Activated B cell treated with CpG ODN at 0.5 μM for 24 hours (primary cell): Measurements from ENCODE around the gene RADIL. TPM values are rescaled to one million over a fixed set of nuclear protein-coding genes. Genes with fewer than 3 reads are reported as not detected.

ENCODE experiments used
- ATAC-seq: fragments of 200-7000 bp; cut with Tn5 transposase; one replicate; pipeline ENCODE4 v1.10.0; 2021; ENCODE audit warnings: low read depth, mild to moderate bottlenecking, moderate library complexity
- CTCF ChIA-PET: fragments of 350-600 bp; sonication (Branson Sonifier 250); formaldehyde crosslinking; loops from one replicate; lab custom pipeline; 2021; ENCODE audit warnings: antibody characterized with exemption; lab: Charles Lee
- POLR2A ChIA-PET: fragments of 350-600 bp; sonication (Branson Sonifier 250); formaldehyde crosslinking; loops from one replicate; lab custom pipeline; 2021; ENCODE audit warnings: antibody characterized with exemption; lab: Charles Lee
- DNase-seq: peaks from one replicate; pipeline ENCODE4 v3.0.0; 2022
- H3K27ac Mint-ChIP-seq: one replicate; pipeline ENCODE4 v1.8.0; 2020; ENCODE audit warnings: mixed read lengths
- H3K27me3 Mint-ChIP-seq: one replicate; pipeline ENCODE4 v1.8.0; 2021; ENCODE audit warnings: mixed read lengths
- H3K36me3 Mint-ChIP-seq: one replicate; pipeline ENCODE4 v1.8.0; 2021; ENCODE audit warnings: low read depth, mixed read lengths
- H3K4me1 Mint-ChIP-seq: one replicate; pipeline ENCODE4 v1.8.0; 2021; ENCODE audit warnings: mixed read lengths
- H3K4me3 Mint-ChIP-seq: one replicate; pipeline ENCODE4 v1.8.0; 2020; ENCODE audit warnings: mild to moderate bottlenecking, mixed read lengths
- H3K9me3 Mint-ChIP-seq: one replicate; pipeline ENCODE4 v1.8.0; 2020; ENCODE audit warnings: mixed read lengths
- intact Hi-C: fragments of 100-400 bp; cut with micrococcal nuclease; formaldehyde crosslinking; loops from one replicate; pipeline ENCODE4 v1.15.1; 2024
- total RNA-seq: library from RNA; stranded (reverse); gene quantifications from 2 replicates; pipeline ENCODE4 v1.2.3, GENCODE V29; 2022
- TF ChIP-seq, protein P1 (sequence below): fragments of 200-600 bp; IDR thresholded peaks from one replicate; pipeline ENCODE4 v1.8.0; 2022; ENCODE audit warnings: antibody characterized with exemption, mild to moderate bottlenecking

The RADIL gene
- total RNA-seq, 1 donor from 2014 or later, result not detected

DNA sequence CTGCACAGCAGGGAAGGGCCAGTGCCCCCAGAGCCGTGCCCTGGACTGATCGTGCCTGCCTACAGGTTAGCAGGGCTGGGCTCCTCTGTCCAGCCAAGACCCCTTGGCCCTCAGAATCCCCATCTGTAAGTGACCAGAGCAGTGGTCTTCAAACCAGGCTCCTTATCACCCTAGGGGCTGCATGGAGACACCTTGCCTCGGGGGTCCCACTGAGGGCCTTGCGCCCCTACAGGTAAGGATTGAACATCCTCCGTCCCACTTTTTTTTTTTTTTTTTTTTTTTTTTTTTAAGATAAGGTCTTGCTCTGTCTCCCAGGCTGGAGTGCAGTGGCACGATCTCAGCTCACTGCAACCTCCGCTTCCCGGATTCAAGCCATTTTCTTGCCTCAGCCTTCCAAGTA lies 32.6 kb upstream of the RADIL start:
- no peak overlapping the region for H3K4me3 Mint-ChIP-seq
- no peaks in the 10 kb centered on the region for H3K4me1 Mint-ChIP-seq
- intact Hi-C loops, result no loop called here
- DNase-seq (no peak), ATAC-seq (no peak)
- POLR2A ChIA-PET, result interaction anchor here (0.6 kb wide), 2 partner anchors 58 to 75 kb away, joined by 4 to 15 read pairs; no protein-coding TSS in a partner anchor
- CTCF ChIA-PET, result no interaction called here
- no peaks in the 10 kb centered on the region for H3K9me3 Mint-ChIP-seq
- no peaks in the 10 kb centered on the region for H3K36me3 Mint-ChIP-seq
- no peak overlapping the region for H3K27ac Mint-ChIP-seq
- no peaks in the 10 kb centered on the region for H3K27me3 Mint-ChIP-seq
- TF ChIP-seq, protein P1, sequence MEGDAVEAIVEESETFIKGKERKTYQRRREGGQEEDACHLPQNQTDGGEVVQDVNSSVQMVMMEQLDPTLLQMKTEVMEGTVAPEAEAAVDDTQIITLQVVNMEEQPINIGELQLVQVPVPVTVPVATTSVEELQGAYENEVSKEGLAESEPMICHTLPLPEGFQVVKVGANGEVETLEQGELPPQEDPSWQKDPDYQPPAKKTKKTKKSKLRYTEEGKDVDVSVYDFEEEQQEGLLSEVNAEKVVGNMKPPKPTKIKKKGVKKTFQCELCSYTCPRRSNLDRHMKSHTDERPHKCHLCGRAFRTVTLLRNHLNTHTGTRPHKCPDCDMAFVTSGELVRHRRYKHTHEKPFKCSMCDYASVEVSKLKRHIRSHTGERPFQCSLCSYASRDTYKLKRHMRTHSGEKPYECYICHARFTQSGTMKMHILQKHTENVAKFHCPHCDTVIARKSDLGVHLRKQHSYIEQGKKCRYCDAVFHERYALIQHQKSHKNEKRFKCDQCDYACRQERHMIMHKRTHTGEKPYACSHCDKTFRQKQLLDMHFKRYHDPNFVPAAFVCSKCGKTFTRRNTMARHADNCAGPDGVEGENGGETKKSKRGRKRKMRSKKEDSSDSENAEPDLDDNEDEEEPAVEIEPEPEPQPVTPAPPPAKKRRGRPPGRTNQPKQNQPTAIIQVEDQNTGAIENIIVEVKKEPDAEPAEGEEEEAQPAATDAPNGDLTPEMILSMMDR, result no peak

DNA sequence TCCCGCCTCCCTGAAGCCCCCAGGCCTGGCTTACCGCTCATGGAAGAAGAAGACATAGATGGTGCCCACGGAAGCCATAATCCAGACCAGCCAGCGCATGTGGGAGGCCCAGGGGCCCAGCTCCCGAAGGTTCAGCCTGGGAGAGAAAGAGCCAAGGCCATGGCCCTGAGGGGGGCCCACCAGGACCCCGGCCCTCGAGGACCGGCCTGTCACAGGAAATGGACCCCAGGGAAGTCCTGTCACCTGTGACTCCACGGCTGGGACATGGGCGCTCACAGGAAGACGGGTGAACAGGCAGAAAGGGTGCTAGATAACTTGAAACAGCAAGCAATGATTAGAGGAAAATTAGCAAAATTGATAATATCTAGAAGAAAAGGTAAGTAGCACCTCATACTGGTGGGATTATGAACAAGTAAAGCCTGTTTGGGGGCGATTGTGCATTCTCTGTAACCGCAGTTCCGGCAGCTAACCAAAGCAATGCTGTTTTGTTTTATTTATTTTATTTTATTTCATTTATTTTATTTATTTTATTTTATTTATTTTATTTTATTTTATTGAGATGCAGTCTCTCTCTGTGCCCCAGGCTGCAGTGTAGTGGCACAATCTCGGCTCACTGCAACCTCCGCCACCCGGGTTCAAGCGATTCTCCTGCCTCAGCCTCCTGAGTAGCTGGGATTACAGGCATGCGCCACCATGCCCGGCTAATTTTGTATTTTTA lies 27.8 kb upstream of the RADIL start:
- ATAC-seq, result no peak
- no peak for DNase-seq
- Mint-ChIP-seq H3K9me3 (no peaks in the 10 kb centered on the region), H3K27me3 (no peaks in the 10 kb centered on the region), H3K36me3 (no peaks in the 10 kb centered on the region), H3K4me1 (no peaks in the 10 kb centered on the region), H3K27ac (no peak overlapping the region), H3K4me3 (no peak overlapping the region)
- TF ChIP-seq, protein P1, result no peak
- ChIA-PET POLR2A (no interaction called here), CTCF (no interaction called here)
- intact Hi-C loops, result no loop called here

DNA sequence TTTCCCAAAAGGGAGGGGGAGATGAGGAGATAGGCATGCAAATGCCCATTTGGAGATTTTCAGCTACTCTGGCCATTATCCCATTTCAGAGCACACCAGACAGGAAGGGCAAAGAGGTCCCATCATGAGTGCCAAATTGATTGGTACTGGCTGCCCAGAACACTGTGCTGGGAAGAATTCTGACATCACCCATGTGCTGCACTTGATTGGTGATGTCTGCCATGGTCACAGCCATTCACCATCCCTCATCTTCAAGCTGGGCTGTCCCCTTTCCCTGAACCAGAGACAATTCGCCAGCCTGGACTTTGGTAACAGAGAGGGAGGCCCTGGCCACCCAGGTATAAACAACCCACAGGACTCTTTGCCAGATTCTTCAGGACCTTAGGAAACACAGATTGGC lies 23.2 kb upstream of the RADIL start:
- H3K36me3 Mint-ChIP-seq, result no peaks in the 10 kb centered on the region
- intact Hi-C loops, result no loop called here
- no peaks in the 10 kb centered on the region for H3K9me3 Mint-ChIP-seq
- H3K4me1 Mint-ChIP-seq, result no peaks in the 10 kb centered on the region
- H3K4me3 Mint-ChIP-seq, result no peak overlapping the region
- DNase-seq, result no peak
- H3K27ac Mint-ChIP-seq, result no peak overlapping the region
- peaks cover 4% of the 10 kb centered on the region for H3K27me3 Mint-ChIP-seq
- no peak for ATAC-seq
- TF ChIP-seq, protein P1, result no peak
- ChIA-PET CTCF (no interaction called here), POLR2A (no interaction called here)

DNA sequence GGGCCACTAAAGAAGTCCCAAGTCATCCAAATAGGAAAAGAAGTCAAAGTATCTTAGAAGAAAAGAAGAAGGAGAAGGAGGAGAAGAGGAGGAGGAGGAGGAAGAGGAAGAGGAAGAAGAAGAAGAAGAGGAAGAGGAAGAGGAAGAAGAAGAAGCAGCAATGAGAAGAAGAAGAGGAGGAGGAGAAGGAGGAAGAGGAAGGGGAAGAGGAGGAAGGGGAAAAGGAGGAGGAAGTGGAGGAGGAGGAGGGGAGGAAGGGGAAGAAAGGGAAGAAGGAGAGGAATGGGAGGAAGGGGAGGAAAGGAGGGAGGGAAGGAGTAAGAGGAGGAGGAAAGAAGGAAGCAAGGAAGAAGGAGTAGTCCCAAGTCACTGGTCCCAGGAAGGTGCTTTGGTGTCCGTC lies 21.7 kb upstream of the RADIL start:
- intact Hi-C loops, result no loop called here
- H3K9me3 Mint-ChIP-seq, result no peaks in the 10 kb centered on the region
- no peak overlapping the region for H3K4me3 Mint-ChIP-seq
- peaks cover 4% of the 10 kb centered on the region for H3K27me3 Mint-ChIP-seq
- no peak for ATAC-seq
- TF ChIP-seq, protein P1, result no peak
- no peaks in the 10 kb centered on the region for H3K36me3 Mint-ChIP-seq
- CTCF ChIA-PET, result no interaction called here
- no peak for DNase-seq
- no peaks in the 10 kb centered on the region for H3K4me1 Mint-ChIP-seq
- H3K27ac Mint-ChIP-seq, result no peak overlapping the region
- POLR2A ChIA-PET, result interaction anchor here (0.7 kb wide), 1 partner anchor 91 kb away, joined by 4 read pairs; no protein-coding TSS in a partner anchor

DNA sequence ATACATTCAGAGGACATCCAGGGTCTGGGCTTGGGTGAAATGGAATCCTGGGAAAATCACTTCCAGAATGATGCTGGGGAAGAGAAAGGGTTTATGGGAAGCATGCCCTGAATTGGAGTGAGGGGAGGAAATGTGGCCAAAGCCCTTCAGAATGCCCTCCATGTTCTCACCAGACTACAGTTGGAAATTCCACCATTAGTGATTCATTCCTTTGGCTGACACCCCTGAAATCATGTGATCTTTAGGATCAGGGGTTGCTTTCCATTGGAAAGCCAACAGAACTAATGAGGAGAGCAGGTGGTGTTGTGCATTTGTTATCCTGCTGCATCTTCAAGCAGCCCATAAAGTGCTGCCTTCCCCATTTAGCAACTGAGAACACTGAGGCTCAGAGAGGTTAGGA lies 20.8 kb upstream of the RADIL start:
- H3K27me3 Mint-ChIP-seq, result peaks cover 4% of the 10 kb centered on the region
- intact Hi-C loops, result no loop called here
- no peak overlapping the region for H3K27ac Mint-ChIP-seq
- TF ChIP-seq, protein P1, result no peak
- CTCF ChIA-PET, result no interaction called here
- no peak for ATAC-seq
- H3K9me3 Mint-ChIP-seq, result no peaks in the 10 kb centered on the region
- POLR2A ChIA-PET, result no interaction called here
- no peaks in the 10 kb centered on the region for H3K4me1 Mint-ChIP-seq
- no peak overlapping the region for H3K4me3 Mint-ChIP-seq
- H3K36me3 Mint-ChIP-seq, result no peaks in the 10 kb centered on the region
- no peak for DNase-seq
